CD4-positive, alpha-beta memory T cell (primary cell): ENCODE data around the gene AHRR. TPM values are rescaled to one million over a fixed set of nuclear protein-coding genes. Genes with fewer than 3 reads are reported as not detected.

ENCODE experiments used
- CTCF ChIA-PET: fragments of 350-600 bp; sonication (Branson Sonifier 250); formaldehyde crosslinking; loops from one replicate; lab custom pipeline; 2021; ENCODE audit warnings: inconsistent platforms; ENCODE audit not compliant: partially characterized antibody; lab: Charles Lee
- POLR2A ChIA-PET: fragments of 350-600 bp; sonication (Branson Sonifier 250); formaldehyde crosslinking; loops from one replicate; lab custom pipeline; 2021; ENCODE audit not compliant: partially characterized antibody; lab: Charles Lee
- DNase-seq, 5 donors: peaks; one replicate each; pipeline versions ENCODE4 v3.0.0 to v3.0.0-alpha.2; 2020 to 2022; ENCODE audit warnings: mixed read lengths in 1 of 5
- H3K27ac ChIP-seq: one replicate; pipeline ENCODE4 v1.7.0; 2013; ENCODE audit warnings: low read depth, low read length
- H3K27me3 ChIP-seq: 2 replicates; pipeline ENCODE4 v1.7.0; 2013; ENCODE audit warnings: mild to moderate bottlenecking, low read length, moderate library complexity; ENCODE audit not compliant: insufficient read depth
- H3K36me3 ChIP-seq: 2 replicates; pipeline ENCODE4 v1.7.0; 2013; ENCODE audit warnings: mild to moderate bottlenecking, low read length, moderate library complexity; ENCODE audit not compliant: insufficient read depth
- H3K4me1 ChIP-seq: 2 replicates; pipeline ENCODE4 v1.7.0; 2013; ENCODE audit warnings: mild to moderate bottlenecking, low read length, moderate library complexity; ENCODE audit not compliant: insufficient read depth
- H3K4me3 ChIP-seq, 2 donors: one replicate each; pipeline ENCODE4 v1.7.0; 2013; ENCODE audit warnings: low read length in 2 of 2, mild to moderate bottlenecking in 1 of 2
- H3K9me3 ChIP-seq, 2 donors: one replicate each; pipeline ENCODE4 v1.7.0; 2013; ENCODE audit warnings: low read length in 2 of 2, control low read depth in 1 of 2; ENCODE audit not compliant: control insufficient read depth in 1 of 2
- H3K27ac Mint-ChIP-seq, 7 donors: one replicate each; pipeline ENCODE4 v1.8.0; 2020 to 2021; ENCODE audit warnings: mixed read lengths in 7 of 7, mild to moderate bottlenecking in 6 of 7, inconsistent platforms in 3 of 7, moderate library complexity in 3 of 7
- H3K27me3 Mint-ChIP-seq, 2 donors: one replicate each; pipeline ENCODE4 v1.8.0; 2020 to 2021; ENCODE audit warnings: mixed read lengths in 2 of 2
- H3K36me3 Mint-ChIP-seq, 2 donors: one replicate each; pipeline ENCODE4 v1.8.0; 2020 to 2021; ENCODE audit warnings: mixed read lengths in 2 of 2, inconsistent platforms in 1 of 2, mild to moderate bottlenecking in 1 of 2
- H3K4me1 Mint-ChIP-seq, 4 donors: one replicate each; pipeline ENCODE4 v1.8.0; 2020 to 2021; ENCODE audit warnings: mixed read lengths in 4 of 4, mild to moderate bottlenecking in 1 of 4
- H3K4me3 Mint-ChIP-seq, 8 donors: one replicate each; pipeline ENCODE4 v1.8.0; 2020 to 2021; ENCODE audit warnings: mixed read lengths in 8 of 8, mild to moderate bottlenecking in 7 of 8, moderate library complexity in 6 of 8, inconsistent platforms in 3 of 8
- H3K9me3 Mint-ChIP-seq, 8 donors: one replicate each; pipeline ENCODE4 v1.8.0; 2020 to 2021; ENCODE audit warnings: mixed read lengths in 8 of 8, mild to moderate bottlenecking in 5 of 8, inconsistent platforms in 3 of 8, moderate library complexity in 1 of 8
- intact Hi-C: fragments of 100-400 bp; cut with micrococcal nuclease; formaldehyde crosslinking; loops from one replicate; pipeline ENCODE4 v1.15.1; 2023
- polyA plus RNA-seq, 2 donors: library from polyadenylated mRNA; unstranded; fragments of 300-500 nt; fragmentation: Illumina TruSeq; gene quantifications; one replicate each; pipeline ENCODE4 v1.2.3, GENCODE V29; 2021
- total RNA-seq, 2 experiments: library from RNA; stranded (reverse); gene quantifications; one replicate each; pipeline ENCODE4 v1.2.3, GENCODE V29; 2021

Gene AHRR
- total and polyA plus RNA-seq, 4 experiments from 2014 or later = 0.23 to 2.7 (median 0.74) TPM

DNA sequence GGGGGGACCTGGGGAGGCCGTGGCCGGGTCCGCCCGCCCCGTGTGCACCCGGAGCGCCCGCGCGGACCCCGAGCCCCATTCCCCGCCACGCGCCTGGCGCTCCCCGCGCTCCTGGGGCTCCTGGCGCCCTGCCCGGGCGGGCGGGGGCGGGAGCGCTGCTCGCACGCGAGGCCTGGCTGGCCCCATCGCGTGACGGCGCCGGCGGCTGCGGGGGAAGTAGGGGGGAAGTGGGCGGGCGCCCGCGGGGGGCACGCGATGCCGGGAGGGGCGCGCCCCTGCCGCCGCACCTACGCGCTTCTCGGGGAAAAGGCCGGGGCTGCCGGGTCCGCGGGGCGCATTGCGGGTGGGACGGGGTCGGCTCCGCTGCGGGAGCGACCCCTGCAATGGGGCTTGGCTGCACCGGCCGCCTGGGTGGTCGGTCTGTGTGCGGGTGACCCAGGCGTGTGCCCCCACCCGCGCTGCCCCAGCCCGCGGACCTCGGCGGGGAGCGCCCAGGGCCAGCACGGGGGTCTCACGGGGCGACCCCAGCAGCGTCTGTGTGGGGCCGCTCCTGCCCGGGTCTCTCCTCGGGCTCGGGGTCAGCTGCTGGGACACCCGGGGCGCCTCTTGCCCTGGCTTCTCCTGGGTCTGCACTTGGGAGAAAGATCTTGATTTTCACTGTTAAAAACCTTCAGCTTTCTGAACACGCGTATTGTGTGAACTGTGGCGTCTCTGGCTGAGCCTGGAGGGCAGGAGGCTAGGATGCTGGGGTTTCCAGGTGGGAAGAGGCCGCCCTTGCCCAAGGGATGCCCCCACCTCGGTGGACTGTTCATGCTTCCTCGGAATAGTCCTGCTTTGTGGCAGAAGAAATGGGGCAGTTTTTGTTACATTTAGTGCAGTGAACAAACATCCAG, 52.4 kb downstream of the AHRR start:
- no peaks in the 10 kb centered on the region for H3K27me3 ChIP-seq
- H3K4me1 ChIP-seq = peaks cover 8% of the 10 kb centered on the region
- ChIA-PET CTCF (no interaction called here), POLR2A (interaction anchor here (0.7 to 1.2 kb wide), 2 partner anchors 11 to 25 kb away, joined by 3 to 4 read pairs; no protein-coding TSS in a partner anchor)
- intact Hi-C loops = no loop called here
- H3K4me1 Mint-ChIP-seq = peaks cover 3 to 12% (median 8%) of the 10 kb centered on the region in 4 donors
- no peaks in the 10 kb centered on the region for H3K36me3 Mint-ChIP-seq
- peaks cover 5 to 7% of the 10 kb centered on the region in 2 donors for H3K27me3 Mint-ChIP-seq
- H3K4me3 ChIP-seq = no peak overlapping the region
- H3K27ac ChIP-seq = no peak overlapping the region
- H3K9me3 ChIP-seq = no peaks in the 10 kb centered on the region
- H3K27ac Mint-ChIP-seq = peak overlapping the region in 1 of 7 donors; percentile 13
- no peaks in the 10 kb centered on the region for H3K36me3 ChIP-seq
- no peaks in the 10 kb centered on the region for H3K9me3 Mint-ChIP-seq
- peak; percentile 26 to 48 (median 32) for DNase-seq
- H3K4me3 Mint-ChIP-seq = peak overlapping the region in 5 of 8 donors; percentile 36 to 58 (median 49)

GRCh38 chr5:374631-375335, 53.3 kb downstream of the AHRR start:
- Histone ChIP-seq H3K27me3 (no peaks in the 10 kb centered on the region), H3K4me1 (peaks cover 10% of the 10 kb centered on the region), H3K4me3 (no peak overlapping the region), H3K27ac (no peak overlapping the region), H3K9me3 (no peaks in the 10 kb centered on the region), H3K36me3 (no peaks in the 10 kb centered on the region)
- peak overlapping the region in 3 of 8 donors; percentile 18 to 58 (median 44) for H3K4me3 Mint-ChIP-seq
- ChIA-PET POLR2A (interaction anchor here (1.2 kb wide), 1 partner anchor 25 kb away, joined by 3 read pairs; no protein-coding TSS in a partner anchor), CTCF (no interaction called here)
- H3K27me3 Mint-ChIP-seq = peaks cover 4 to 5% of the 10 kb centered on the region in 2 donors
- no peak for DNase-seq
- peaks cover 0 to 13% (median 5%) of the 10 kb centered on the region in 4 donors for H3K4me1 Mint-ChIP-seq
- intact Hi-C loops = no loop called here
- H3K36me3 Mint-ChIP-seq = no peaks in the 10 kb centered on the region
- no peaks in the 10 kb centered on the region for H3K9me3 Mint-ChIP-seq
- no peak overlapping the region for H3K27ac Mint-ChIP-seq

DNA sequence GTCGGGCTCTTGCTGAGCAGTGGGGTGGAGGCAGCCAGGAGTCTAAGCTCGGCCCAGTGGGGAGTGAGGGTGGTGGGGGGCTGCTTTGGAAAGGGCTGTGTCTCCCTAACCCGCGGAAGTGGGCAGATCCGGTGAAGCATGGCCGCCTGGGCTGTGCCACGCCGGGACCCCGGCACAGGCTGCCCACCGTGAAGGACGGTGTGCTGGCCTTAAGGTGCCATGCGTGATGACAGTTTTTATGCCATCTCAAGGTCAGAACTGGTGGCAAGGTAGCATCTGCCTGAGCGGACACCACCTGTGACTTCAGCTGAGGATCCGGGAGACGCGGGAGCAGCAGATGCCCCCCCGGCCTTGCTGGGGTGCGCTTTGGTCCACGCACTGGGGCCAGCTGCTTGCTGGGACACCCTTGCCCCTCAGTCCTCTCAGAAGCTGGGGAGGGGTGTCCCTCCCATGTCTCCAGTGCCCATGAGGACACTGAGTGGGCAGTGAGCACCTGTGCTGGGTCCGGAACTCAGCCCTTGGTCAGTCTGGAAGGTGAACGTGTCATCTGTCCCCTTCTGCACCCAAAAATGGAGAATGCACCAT, 53.9 kb downstream of the AHRR start:
- Histone ChIP-seq H3K4me1 (peaks cover 10% of the 10 kb centered on the region), H3K27ac (no peak overlapping the region), H3K36me3 (no peaks in the 10 kb centered on the region), H3K4me3 (no peak overlapping the region), H3K27me3 (no peaks in the 10 kb centered on the region), H3K9me3 (no peaks in the 10 kb centered on the region)
- Mint-ChIP-seq H3K9me3 (no peaks in the 10 kb centered on the region), H3K4me1 (peaks cover 0 to 13% (median 6%) of the 10 kb centered on the region in 4 donors), H3K27me3 (peaks cover 4 to 5% of the 10 kb centered on the region in 2 donors), H3K36me3 (no peaks in the 10 kb centered on the region), H3K27ac (no peak overlapping the region), H3K4me3 (no peak overlapping the region)
- intact Hi-C loops = no loop called here
- ChIA-PET POLR2A (no interaction called here), CTCF (no interaction called here)
- peak in 1 of 5 donors; percentile 39 for DNase-seq

- Histone ChIP-seq H3K36me3 (no peaks in the 10 kb centered on the region), H3K4me1 (peaks cover 10% of the 10 kb centered on the region), H3K27me3 (no peaks in the 10 kb centered on the region), H3K4me3 (no peak overlapping the region), H3K27ac (no peak overlapping the region), H3K9me3 (no peaks in the 10 kb centered on the region)
- intact Hi-C loops = no loop called here
- no peaks in the 10 kb centered on the region for H3K9me3 Mint-ChIP-seq
- DNase-seq = no peak
- H3K27ac Mint-ChIP-seq = peak overlapping the region in 1 of 7 donors; percentile 1
- no peaks in the 10 kb centered on the region for H3K36me3 Mint-ChIP-seq
- no peak overlapping the region for H3K4me3 Mint-ChIP-seq
- POLR2A ChIA-PET = no interaction called here
- peaks cover 4 to 5% of the 10 kb centered on the region in 2 donors for H3K27me3 Mint-ChIP-seq
- CTCF ChIA-PET = interaction anchor here (0.6 kb wide), 1 partner anchor 28 kb away, joined by 3 read pairs; no protein-coding TSS in a partner anchor
- peaks cover 0 to 13% (median 6%) of the 10 kb centered on the region in 4 donors for H3K4me1 Mint-ChIP-seq
These were observed 54.6 kb downstream of the AHRR start for GRCh38 chr5:375921-376798.

DNA sequence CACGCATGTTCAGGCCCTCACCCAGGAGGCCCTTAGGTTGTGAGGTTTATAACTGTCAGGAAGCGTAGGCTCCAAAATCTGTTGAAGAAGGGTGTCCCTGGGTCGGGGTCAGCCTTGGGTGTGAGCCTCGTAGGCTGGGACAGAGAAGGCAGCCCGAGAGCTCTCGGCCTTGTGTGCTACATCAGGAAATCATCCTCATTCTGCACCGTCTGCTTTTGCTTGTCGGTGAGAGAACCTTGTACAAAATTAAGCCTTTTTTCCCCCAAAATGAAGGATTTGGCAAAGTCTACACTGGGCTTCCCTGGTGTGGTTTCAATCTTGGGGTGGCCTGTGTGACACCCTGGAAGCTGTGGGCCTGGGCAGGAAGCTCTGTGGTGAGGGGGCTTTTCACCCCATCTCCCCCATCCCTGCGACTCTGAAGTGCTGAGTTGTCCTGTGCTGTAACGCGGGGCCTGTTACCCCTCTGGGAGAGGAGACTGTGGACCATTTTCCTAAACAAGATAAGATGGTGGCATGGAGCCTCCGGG, 55.3 kb downstream of the AHRR start:
- POLR2A ChIA-PET = no interaction called here
- H3K4me3 Mint-ChIP-seq = no peak overlapping the region
- no peak overlapping the region for H3K27ac Mint-ChIP-seq

GRCh38 chr5:377326-377981, 55.9 kb downstream of the AHRR start:
- Histone ChIP-seq H3K27me3 (no peaks in the 10 kb centered on the region), H3K27ac (no peak overlapping the region), H3K9me3 (no peaks in the 10 kb centered on the region), H3K4me1 (peaks cover 10% of the 10 kb centered on the region), H3K36me3 (no peaks in the 10 kb centered on the region), H3K4me3 (no peak overlapping the region)
- H3K36me3 Mint-ChIP-seq = no peaks in the 10 kb centered on the region
- CTCF ChIA-PET = interaction anchor here (1.2 kb wide), 1 partner anchor 8 kb away, joined by 3 read pairs; no protein-coding TSS in a partner anchor
- H3K4me3 Mint-ChIP-seq = no peak overlapping the region
- DNase-seq = no peak
- peaks cover 0 to 10% (median 5%) of the 10 kb centered on the region in 4 donors for H3K4me1 Mint-ChIP-seq
- H3K27me3 Mint-ChIP-seq = peaks cover 4 to 5% of the 10 kb centered on the region in 2 donors
- H3K27ac Mint-ChIP-seq = no peak overlapping the region
- POLR2A ChIA-PET = no interaction called here
- intact Hi-C loops = no loop called here
- peaks cover 0 to 2% (median 0%) of the 10 kb centered on the region in 8 donors for H3K9me3 Mint-ChIP-seq

More for the DNA sequence above, 55.3 kb downstream of the AHRR start:
- Histone ChIP-seq H3K9me3 (no peaks in the 10 kb centered on the region), H3K4me3 (no peak overlapping the region), H3K27ac (no peak overlapping the region), H3K4me1 (peaks cover 10% of the 10 kb centered on the region), H3K36me3 (no peaks in the 10 kb centered on the region), H3K27me3 (no peaks in the 10 kb centered on the region)
- CTCF ChIA-PET = no interaction called here
- intact Hi-C loops = no loop called here
- Mint-ChIP-seq H3K9me3 (peaks cover 0 to 2% (median 0%) of the 10 kb centered on the region in 8 donors), H3K27me3 (peaks cover 4 to 5% of the 10 kb centered on the region in 2 donors), H3K4me1 (peaks cover 0 to 13% (median 5%) of the 10 kb centered on the region in 4 donors), H3K36me3 (no peaks in the 10 kb centered on the region)
- no peak for DNase-seq
